ENCODE data around the gene LMCD1. TPM values are rescaled to one million over a fixed set of nuclear protein-coding genes. Genes with fewer than 3 reads are reported as not detected.

LMCD1 gene
- total RNA-seq, 4 donors from 2014 or later = 1.6 to 90.8 (median 12.3) TPM

DNA sequence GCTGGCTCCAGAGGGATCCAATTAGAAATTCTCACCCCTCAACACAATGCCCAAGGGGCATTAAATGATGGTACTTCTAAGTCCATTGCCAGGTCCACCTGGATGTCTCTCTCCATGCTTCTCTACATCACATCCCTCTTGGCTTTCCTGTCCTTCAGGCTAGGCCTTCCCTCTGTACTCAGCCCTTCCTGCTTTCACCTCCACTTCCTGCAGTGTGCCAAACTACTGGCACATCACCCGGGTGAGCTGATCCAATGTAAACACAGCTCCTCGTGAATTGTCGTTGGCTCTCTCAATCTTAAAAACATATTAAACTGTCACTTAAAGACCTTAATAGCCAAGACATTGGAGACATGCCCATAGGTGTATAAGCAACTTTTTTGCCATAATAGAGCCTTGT is 4.0 kb downstream of the LMCD1 start:
- Histone ChIP-seq H3K36me3 (no peaks in the 10 kb centered on the region), H3K9me3 (no peaks in the 10 kb centered on the region), H3K27ac (peak overlapping the region in 1 of 4 donors; percentile 2), H3K4me3 (no peak overlapping the region), H3K27me3 (no peaks in the 10 kb centered on the region), H3K4me1 (peaks cover 0 to 6% (median 0%) of the 10 kb centered on the region in 4 donors)
- no peak for DNase-seq
- no peak for TF ChIP-seq POLR2A (IDR thresholded peaks at IDR 0.05)
- TF ChIP-seq, protein P1, sequence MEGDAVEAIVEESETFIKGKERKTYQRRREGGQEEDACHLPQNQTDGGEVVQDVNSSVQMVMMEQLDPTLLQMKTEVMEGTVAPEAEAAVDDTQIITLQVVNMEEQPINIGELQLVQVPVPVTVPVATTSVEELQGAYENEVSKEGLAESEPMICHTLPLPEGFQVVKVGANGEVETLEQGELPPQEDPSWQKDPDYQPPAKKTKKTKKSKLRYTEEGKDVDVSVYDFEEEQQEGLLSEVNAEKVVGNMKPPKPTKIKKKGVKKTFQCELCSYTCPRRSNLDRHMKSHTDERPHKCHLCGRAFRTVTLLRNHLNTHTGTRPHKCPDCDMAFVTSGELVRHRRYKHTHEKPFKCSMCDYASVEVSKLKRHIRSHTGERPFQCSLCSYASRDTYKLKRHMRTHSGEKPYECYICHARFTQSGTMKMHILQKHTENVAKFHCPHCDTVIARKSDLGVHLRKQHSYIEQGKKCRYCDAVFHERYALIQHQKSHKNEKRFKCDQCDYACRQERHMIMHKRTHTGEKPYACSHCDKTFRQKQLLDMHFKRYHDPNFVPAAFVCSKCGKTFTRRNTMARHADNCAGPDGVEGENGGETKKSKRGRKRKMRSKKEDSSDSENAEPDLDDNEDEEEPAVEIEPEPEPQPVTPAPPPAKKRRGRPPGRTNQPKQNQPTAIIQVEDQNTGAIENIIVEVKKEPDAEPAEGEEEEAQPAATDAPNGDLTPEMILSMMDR (IDR thresholded peaks at IDR 0.05) = no peak

DNA sequence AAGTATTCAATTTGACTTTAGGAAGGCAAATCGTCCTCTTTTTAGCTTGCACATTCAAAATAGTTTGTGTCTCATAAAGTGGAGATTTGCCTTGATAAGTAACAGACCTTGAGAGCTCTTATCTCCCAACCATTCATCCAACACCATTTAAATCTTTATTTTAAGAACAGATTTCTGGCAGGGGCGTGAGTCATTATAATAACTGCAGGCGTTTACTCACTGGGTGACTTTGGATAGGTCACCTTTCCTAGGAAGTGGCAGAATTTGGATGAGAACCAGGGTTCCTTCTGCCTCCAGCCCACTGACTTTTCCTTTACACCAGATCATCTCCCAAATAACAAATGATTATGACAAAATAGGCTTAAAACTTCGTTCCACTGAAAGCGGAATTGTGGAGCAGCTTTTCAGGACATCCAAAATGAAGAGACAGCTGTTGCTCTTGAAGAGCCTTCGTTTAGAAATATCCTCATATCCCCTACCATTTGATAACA is 5.0 kb downstream of the LMCD1 start:
- Histone ChIP-seq H3K4me3 (no peak overlapping the region), H3K27ac (no peak overlapping the region)
- TF ChIP-seq POLR2A (IDR thresholded peaks at IDR 0.05) = no peak
- TF ChIP-seq, protein P1 (IDR thresholded peaks at IDR 0.05) = no peak

DNA sequence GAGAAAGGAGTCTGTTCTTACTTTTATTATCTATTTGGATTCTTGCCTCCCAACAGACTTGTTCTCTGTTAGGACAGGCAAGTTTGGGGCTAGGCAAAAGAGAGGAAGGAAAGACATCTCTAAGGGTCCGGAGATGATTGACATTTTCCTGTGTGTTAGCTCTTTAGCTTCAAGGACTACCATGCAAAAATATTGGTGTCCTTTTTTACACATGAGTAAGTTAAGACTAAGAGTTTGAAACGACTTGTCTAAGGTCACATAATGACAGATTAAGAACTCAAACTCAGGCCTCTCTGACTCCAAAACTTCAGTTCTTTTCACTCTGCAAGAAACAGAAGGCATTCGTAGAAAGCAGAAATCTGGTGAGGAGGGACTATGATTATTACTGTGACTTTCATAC is 5.9 kb downstream of the LMCD1 start:
- Histone ChIP-seq H3K9me3 (no peaks in the 10 kb centered on the region), H3K4me1 (peaks cover 0 to 5% (median 0%) of the 10 kb centered on the region in 4 donors), H3K27ac (no peak overlapping the region), H3K36me3 (no peaks in the 10 kb centered on the region), H3K27me3 (no peaks in the 10 kb centered on the region), H3K4me3 (no peak overlapping the region)
- TF ChIP-seq POLR2A (IDR thresholded peaks at IDR 0.05) = no peak
- TF ChIP-seq, protein P1 (IDR thresholded peaks at IDR 0.05) = no peak
- DNase-seq = no peak

More for the DNA sequence above, 5.0 kb downstream of the LMCD1 start:
- no peaks in the 10 kb centered on the region for H3K36me3 ChIP-seq
- no peaks in the 10 kb centered on the region for H3K27me3 ChIP-seq
- DNase-seq = no peak
- peaks cover 0 to 6% (median 0%) of the 10 kb centered on the region in 4 donors for H3K4me1 ChIP-seq
- H3K9me3 ChIP-seq = no peaks in the 10 kb centered on the region

DNA sequence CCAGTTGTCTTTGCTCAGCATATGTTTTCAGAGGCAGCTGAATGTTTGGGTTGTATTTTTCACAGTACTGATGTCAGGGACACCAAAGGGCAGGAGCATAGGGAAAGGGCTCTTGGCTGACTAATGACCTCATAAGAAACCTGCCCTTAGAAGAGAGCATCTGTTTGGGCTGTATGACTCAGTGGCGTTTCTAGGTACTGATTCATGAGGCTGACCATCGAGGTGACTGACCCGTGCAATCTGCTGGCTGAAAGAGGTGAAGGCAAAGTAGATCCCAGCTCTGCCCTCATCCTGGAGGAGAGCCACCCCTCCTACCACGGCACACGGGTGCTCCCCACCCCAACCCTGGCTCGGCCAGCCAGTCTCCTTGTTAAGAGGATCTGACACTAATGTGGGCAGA is 8.3 kb downstream of the LMCD1 start:
- H3K36me3 ChIP-seq = no peaks in the 10 kb centered on the region
- no peaks in the 10 kb centered on the region for H3K27me3 ChIP-seq
- DNase-seq = no peak
- H3K4me3 ChIP-seq = no peak overlapping the region
- TF ChIP-seq, protein P1 (IDR thresholded peaks at IDR 0.05) = no peak
- no peak for TF ChIP-seq POLR2A (IDR thresholded peaks at IDR 0.05)
- no peaks in the 10 kb centered on the region for H3K9me3 ChIP-seq
- peak overlapping the region in 1 of 4 donors; percentile 23 for H3K27ac ChIP-seq
- no peaks in the 10 kb centered on the region for H3K4me1 ChIP-seq

DNA sequence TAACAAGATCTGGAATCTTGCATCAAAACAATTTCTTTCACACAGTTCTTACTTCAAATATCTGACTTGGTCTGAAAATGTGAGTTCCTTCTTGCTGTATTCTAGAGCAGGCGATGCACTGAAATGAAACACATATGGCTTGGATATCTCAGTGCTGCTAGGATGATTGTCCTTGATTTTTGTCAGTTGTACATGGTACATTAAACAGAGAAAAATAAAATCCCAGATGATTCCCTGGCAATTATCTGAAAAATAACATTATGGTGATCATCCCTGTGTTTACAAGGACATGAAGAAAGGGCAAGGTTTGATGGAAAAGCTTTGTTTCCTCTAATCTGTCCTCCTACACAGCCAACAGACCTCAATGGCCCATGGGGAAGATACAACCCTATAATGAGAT is 10.6 kb downstream of the LMCD1 start:
- no peak overlapping the region for H3K4me3 ChIP-seq
- no peak overlapping the region for H3K27ac ChIP-seq
- DNase-seq = no peak
- H3K4me1 ChIP-seq = no peaks in the 10 kb centered on the region
- no peaks in the 10 kb centered on the region for H3K36me3 ChIP-seq
- H3K9me3 ChIP-seq = no peaks in the 10 kb centered on the region
- no peaks in the 10 kb centered on the region for H3K27me3 ChIP-seq
- no peak for TF ChIP-seq POLR2A (IDR thresholded peaks at IDR 0.05)
- TF ChIP-seq, protein P1 (IDR thresholded peaks at IDR 0.05) = no peak
